Inflammatory macrophage treated with lipopolysaccharide for 1 hour (primary cell): ENCODE results near the gene TLX3.
"Not testable (repeated sequence)": the region's sequence is repeated elsewhere in the genome, so short reads cannot be mapped to it uniquely, and the experiment has no call there.

ENCODE experiments used
- DNase-seq, 2 donors: peaks; one replicate each; pipeline ENCODE4 v3.0.0-alpha.2; 2020 to 2022

The TLX3 gene

DNA sequence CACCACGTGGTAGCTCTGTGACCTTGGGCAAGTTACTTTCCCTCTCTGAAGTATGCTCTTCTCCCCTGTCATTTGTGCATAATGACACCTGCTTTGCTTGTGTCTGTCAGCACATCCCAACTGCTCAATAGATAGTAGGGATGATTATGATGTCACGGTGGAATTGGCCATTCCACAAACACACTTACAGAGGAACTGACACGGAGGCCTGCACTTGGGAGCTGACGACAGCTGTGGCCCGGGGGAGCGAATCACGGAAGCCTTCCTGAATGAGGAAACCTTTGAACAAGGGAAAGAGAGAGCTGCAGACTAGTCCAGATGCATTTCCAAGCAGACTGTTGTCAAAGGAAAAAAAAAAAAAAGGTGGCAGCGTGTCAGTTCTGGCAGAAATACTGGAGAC lies 21.0 kb downstream of the TLX3 start:
- no peak for DNase-seq

GRCh38 chr5:171335616-171336015 lies 26.6 kb downstream of the TLX3 start:
- DNase-seq, result no peak

DNA sequence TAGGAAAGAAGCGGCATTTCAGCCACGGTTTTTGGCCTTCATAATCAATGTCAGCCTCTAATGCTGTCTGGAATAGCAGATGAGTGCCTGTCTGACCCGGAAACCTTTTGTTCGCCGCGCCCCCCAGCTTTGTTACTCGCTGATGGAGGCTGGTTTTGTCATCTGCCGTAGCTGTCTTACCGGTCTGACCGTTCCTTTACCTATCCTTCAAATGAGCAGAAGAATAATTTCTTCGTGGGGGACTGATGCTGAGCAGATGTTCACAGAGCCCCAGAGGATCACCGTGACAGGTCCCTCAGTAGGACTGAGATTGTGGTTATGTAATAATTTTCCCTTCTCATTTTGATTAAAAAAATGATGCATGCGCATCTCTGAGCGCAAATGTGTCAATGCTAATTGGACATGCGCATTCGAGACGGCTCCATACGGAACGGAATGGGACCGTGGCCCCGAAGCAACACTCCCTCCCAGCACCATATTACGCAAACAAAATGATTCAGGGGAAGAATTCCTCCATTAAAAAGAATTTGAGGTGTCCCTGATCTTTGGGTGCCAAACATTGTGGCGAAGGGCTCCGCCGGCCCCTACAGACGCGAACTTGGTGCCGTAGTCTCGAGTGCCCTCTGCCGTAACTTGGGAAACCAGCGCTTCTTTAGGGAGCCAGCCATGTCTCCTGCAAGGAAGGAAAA lies 27.6 kb downstream of the TLX3 start:
- peak; percentile 7 to 42 for DNase-seq

DNA sequence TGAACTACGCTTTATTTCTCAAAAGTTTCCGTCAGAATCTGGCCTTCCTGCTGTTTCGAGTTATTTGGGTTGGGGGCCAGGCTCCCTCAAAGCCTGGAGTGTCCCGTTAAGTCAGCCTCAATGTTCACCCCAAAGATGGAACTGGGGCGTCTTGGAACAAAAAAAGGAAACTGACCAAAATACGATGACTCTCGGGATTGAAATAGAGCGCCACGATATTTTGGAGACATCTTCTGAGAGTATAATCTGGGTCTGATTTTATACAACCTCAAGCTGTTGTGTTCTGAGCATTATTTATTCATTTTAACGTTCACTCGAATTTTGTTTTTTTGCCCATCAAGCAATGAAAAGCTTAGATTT lies 28.1 kb downstream of the TLX3 start:
- no peak for DNase-seq

- no peak for DNase-seq
These were observed 31.0 kb downstream of the TLX3 start for GRCh38 chr5:171340042-171340441.

DNA sequence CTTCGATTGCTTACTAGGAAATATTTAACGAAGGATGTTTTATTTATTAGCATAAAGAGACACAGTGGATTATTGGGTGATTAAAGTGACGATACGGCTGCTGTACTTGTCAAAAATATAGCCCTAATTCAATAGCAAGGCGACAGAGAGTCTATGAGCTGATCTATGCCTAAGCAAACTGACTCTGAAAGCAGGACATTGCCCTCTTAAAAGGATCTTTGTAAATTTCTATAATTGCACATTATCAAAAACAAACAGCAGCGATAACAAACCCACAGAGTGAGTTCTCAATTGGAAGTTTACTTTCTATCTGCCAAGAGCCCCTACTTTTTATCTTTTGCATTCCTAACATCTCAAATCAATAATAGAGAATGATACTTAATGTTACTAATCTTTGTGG lies 31.4 kb downstream of the TLX3 start:
- no peak for DNase-seq

- peak; percentile 27 to 74 for DNase-seq
These were observed 33.5 kb downstream of the TLX3 start for GRCh38 chr5:171342362-171343111.

GRCh38 chr5:171344936-171345608 lies 36.0 kb downstream of the TLX3 start:
- DNase-seq, result no peak

- DNase-seq, result no peak
These were observed 42.6 kb downstream of the TLX3 start for GRCh38 chr5:171351536-171352073.

GRCh38 chr5:171355302-171355724 lies 46.3 kb downstream of the TLX3 start:
- peak in 1 of 2 donors; percentile 11 for DNase-seq

- DNase-seq, result no peak
These were observed 48.8 kb downstream of the TLX3 start for GRCh38 chr5:171357843-171358242.

- not testable (repeated sequence) for DNase-seq
These were observed 52.1 kb downstream of the TLX3 start for GRCh38 chr5:171361151-171361550.
